K562 (cell line): Measurements from ENCODE around the gene SPAG9.

ENCODE experiments used
- FOSL1 ChIP-seq: fragments of 200-800 bp; sonication (Bioruptor generic); conservative IDR thresholded peaks from 2 replicates; pipeline ENCODE4 v1.6.1; 2016; ENCODE audit warnings: missing genetic modification characterization, missing compliant biosample characterization
- REST ChIP-seq, 2 experiments: fragments of 450-650 bp; formaldehyde crosslinking in 1 of 2; IDR thresholded peaks; 2 replicates each; pipeline versions ENCODE4 v1.4.0 to v1.6.1; 2014 to 2020; ENCODE audit warnings: mild to moderate bottlenecking in 2 of 2, borderline replicate concordance in 1 of 2, low read depth in 1 of 2
- SMAD3 ChIP-seq: fragments of 450-650 bp; formaldehyde crosslinking; conservative IDR thresholded peaks from 2 replicates; pipeline ENCODE4 v1.4.0; 2020; ENCODE audit warnings: mild to moderate bottlenecking
- ZNF586 ChIP-seq: fragments of 450-650 bp; formaldehyde crosslinking; conservative IDR thresholded peaks from 2 replicates; pipeline ENCODE4 v1.4.0; 2020; ENCODE audit warnings: mild to moderate bottlenecking, moderate library complexity

DNA sequence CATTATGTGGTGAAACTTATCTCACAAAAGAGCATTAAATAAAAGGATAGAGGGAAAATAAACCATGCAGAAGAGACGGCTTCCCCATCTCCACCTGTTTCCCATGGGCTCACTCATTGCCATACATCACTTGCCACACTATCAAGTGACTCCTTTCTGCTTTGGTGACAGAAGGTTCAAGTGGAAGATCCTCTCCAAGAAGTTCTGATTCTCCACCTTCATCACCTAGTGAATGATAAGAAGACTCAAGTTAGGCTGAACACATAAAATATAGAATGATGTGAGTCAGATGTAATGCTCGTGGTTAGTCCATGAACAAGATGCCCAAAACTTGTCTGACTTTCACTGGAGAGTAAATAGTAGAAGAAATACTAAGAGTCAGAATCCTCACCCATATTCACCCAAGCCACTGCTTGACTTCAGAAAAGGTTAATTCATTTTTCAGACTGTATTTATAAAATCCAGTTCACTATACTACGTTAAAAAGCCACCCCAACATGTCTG is 154.5 kb downstream of the SPAG9 start:
- TF ChIP-seq REST (IDR thresholded peaks at IDR 0.05; ENCODE audit: borderline replicate concordance) (no peak), REST (CRISPR knock-in tag; IDR thresholded peaks at IDR 0.05; ENCODE audit: low read depth) (no peak), SMAD3 (CRISPR knock-in tag) (no peak), FOSL1 (tag) (no peak), ZNF586 (CRISPR knock-in tag) (no peak)
